SK-N-SH (cell line): ENCODE results near the gene LRRC75A. TPM values are rescaled to one million over a fixed set of nuclear protein-coding genes. Genes with fewer than 3 reads are reported as not detected.
A peak's percentile ranks its signal among the peaks of the same experiment; 100 is the strongest.

Source experiments
- CTCF ChIA-PET: fragments of 300-600, 350-600 bp; formaldehyde crosslinking; extraction: SDS; loops from one replicate; lab custom pipeline; 2021; lab: Yijun Ruan, JAX
- POLR2A ChIA-PET: fragments of 350-600 bp; sonication (Branson Sonifier 250); formaldehyde crosslinking; extraction: SDS; loops from one replicate; lab custom pipeline; 2020; ENCODE audit warnings: antibody characterized with exemption, inconsistent platforms; lab: Yijun Ruan, JAX
- DNase-seq: peaks from one replicate; pipeline ENCODE4 v3.0.0; 2012
- H2AFZ ChIP-seq: fragments of 200-600 bp; sonication (generic); 2 replicates; pipeline ENCODE4 v1.8.1; 2016; ENCODE audit warnings: antibody characterized with exemption, mild to moderate bottlenecking, low read depth
- H3F3A ChIP-seq: fragments of 200-600 bp; sonication (generic); replicated peaks from 2 replicates; pipeline ENCODE3; 2016; ENCODE audit warnings: antibody characterized with exemption, mild to moderate bottlenecking; ENCODE audit not compliant: insufficient read depth
- H3K27ac ChIP-seq, 2 experiments: fragments of 200-500 bp in 1 of 2; fragments of 200-600 bp in 1 of 2; sonication (Bioruptor generic) in 1 of 2; sonication (generic), shearing (Covaris generic) in 1 of 2; 2 replicates each; pipeline versions ENCODE4 v1.5.1 to v1.6.1; 2014 to 2016; ENCODE audit warnings: low read depth in 2 of 2, inconsistent platforms in 1 of 2, low read length in 1 of 2, mild to moderate bottlenecking in 1 of 2, mixed read lengths in 1 of 2
- H3K27me3 ChIP-seq: fragments of 200-600 bp; sonication (generic), shearing (Covaris generic); 2 replicates; pipeline ENCODE4 v1.6.1; 2016; ENCODE audit warnings: mixed run types; ENCODE audit not compliant: insufficient read depth
- H3K36me3 ChIP-seq, 2 experiments: fragments of 200-500 bp in 1 of 2; fragments of 200-600 bp in 1 of 2; sonication (Bioruptor generic) in 1 of 2; sonication (generic) in 1 of 2; replicated peaks in 1 of 2; 2 replicates each; pipeline versions ENCODE3 to v1.5.1; 2014 to 2016; ENCODE audit warnings: low read length in 1 of 2, mild to moderate bottlenecking in 1 of 2; ENCODE audit not compliant: insufficient read depth in 2 of 2, control insufficient read depth in 1 of 2
- H3K4me1 ChIP-seq, 2 experiments: fragments of 200-500 bp in 1 of 2; fragments of 200-600 bp in 1 of 2; sonication (Bioruptor generic) in 1 of 2; sonication (generic), shearing (Covaris generic) in 1 of 2; 2 replicates each; pipeline versions ENCODE4 v1.5.1 to v1.6.1; 2014 to 2016; ENCODE audit warnings: low read depth in 1 of 2, low read length in 1 of 2, mixed run types in 1 of 2; ENCODE audit not compliant: insufficient read depth in 2 of 2, control insufficient read depth in 1 of 2
- H3K4me2 ChIP-seq: fragments of 200-600 bp; sonication (generic), shearing (Covaris generic); 2 replicates; pipeline ENCODE4 v1.6.1; 2017; ENCODE audit warnings: mixed run types
- H3K4me3 ChIP-seq, 2 experiments: fragments of 200-500 bp in 1 of 2; fragments of 200-600 bp in 1 of 2; sonication (Bioruptor generic) in 1 of 2; sonication (generic), shearing (Covaris generic) in 1 of 2; 2 replicates each; pipeline versions ENCODE4 v1.5.1 to v1.8.1; 2014 to 2016; ENCODE audit warnings: low read depth in 2 of 2, inconsistent platforms in 1 of 2, low read length in 1 of 2, mild to moderate bottlenecking in 1 of 2, mixed read lengths in 1 of 2, moderate library complexity in 1 of 2
- H3K79me2 ChIP-seq: fragments of 200-600 bp; sonication (generic); 2 replicates; pipeline ENCODE4 v1.8.1; 2017; ENCODE audit warnings: mild to moderate bottlenecking; ENCODE audit not compliant: insufficient read depth
- H3K9ac ChIP-seq: fragments of 200-600 bp; sonication (generic); 2 replicates; pipeline ENCODE4 v1.6.1; 2017; ENCODE audit warnings: mixed run types
- H3K9me2 ChIP-seq: fragments of 200-600 bp; sonication (generic); 2 replicates; pipeline ENCODE4 v1.6.1; 2017; ENCODE audit warnings: mixed run types
- H3K9me3 ChIP-seq: fragments of 200-600 bp; sonication (generic); 2 replicates; pipeline ENCODE4 v1.6.1; 2017; ENCODE audit warnings: mixed run types, mild to moderate bottlenecking, moderate library complexity
- H4K20me1 ChIP-seq: fragments of 200-600 bp; sonication (generic); 2 replicates; pipeline ENCODE4 v1.6.1; 2017; ENCODE audit warnings: mild to moderate bottlenecking, mixed run types; ENCODE audit not compliant: insufficient read depth
- ELF1 ChIP-seq: IDR thresholded peaks from 2 replicates; pipeline ENCODE4 v1.4.0; 2012
- EZH2phosphoT487 ChIP-seq: fragments of 200-600 bp; sonication (generic); IDR thresholded peaks from 2 replicates; pipeline ENCODE4 v1.6.1; 2017; ENCODE audit warnings: low read depth, mixed run types, mild to moderate bottlenecking, antibody characterized with exemption, moderate library complexity, borderline replicate concordance
- FOSL2 ChIP-seq: IDR thresholded peaks from 2 replicates; pipeline ENCODE4 v1.4.0; 2012; ENCODE audit warnings: low read depth, mild to moderate bottlenecking, moderate library complexity, borderline replicate concordance
- FOXJ3 ChIP-seq: sonication (generic); formaldehyde crosslinking; IDR thresholded peaks from 2 replicates; pipeline ENCODE4 v1.5.1; 2020; ENCODE audit warnings: mild to moderate bottlenecking, missing genetic modification reagents
- MAX ChIP-seq: IDR thresholded peaks from 2 replicates; pipeline ENCODE4 v1.4.0; 2012; ENCODE audit warnings: low read depth
- MEF2A ChIP-seq: IDR thresholded peaks from 2 replicates; pipeline ENCODE4 v1.4.0; 2012; ENCODE audit warnings: low read depth, borderline replicate concordance
- POLR2AphosphoS5 ChIP-seq: IDR thresholded peaks from 2 replicates; pipeline ENCODE4 v1.6.1; 2012; ENCODE audit warnings: low read depth, low read length
- RFX5 ChIP-seq: IDR thresholded peaks from 2 replicates; pipeline ENCODE4 v1.6.1; 2012; ENCODE audit warnings: mild to moderate bottlenecking, improper control_type of control experiment, low read length
- SIN3A ChIP-seq: IDR thresholded peaks from 2 replicates; pipeline ENCODE4 v1.6.1; 2012; ENCODE audit warnings: low read depth, mild to moderate bottlenecking, low read length, moderate library complexity, borderline replicate concordance
- SMC3 ChIP-seq: IDR thresholded peaks from 2 replicates; pipeline ENCODE4 v1.6.1; 2012; ENCODE audit warnings: low read depth, low read length, improper control_type of control experiment
- TAF1 ChIP-seq: IDR thresholded peaks from 2 replicates; pipeline ENCODE4 v1.6.1; 2012; ENCODE audit warnings: low read depth, mild to moderate bottlenecking, low read length, moderate library complexity, borderline replicate concordance
- TCF12 ChIP-seq: IDR thresholded peaks from 2 replicates; pipeline ENCODE4 v1.4.0; 2012
- USF2 ChIP-seq: fragments of 150-350 bp; IDR thresholded peaks from 2 replicates; pipeline ENCODE4 v1.6.1; 2017; ENCODE audit warnings: antibody characterized with exemption, low read length, low read depth, borderline replicate concordance
- WGBS: methylation state at CpG from one replicate; pipeline ENCODE4 v1.1.6; 2017; ENCODE audit warnings: low lambda C conversion rate; 5-methylcytosine and 5-hydroxymethylcytosine counted together
- polyA plus RNA-seq, 3 experiments: library from polyadenylated mRNA; depleted of rRNA; stranded (reverse); fragments of >200 nt; gene quantifications; 2 replicates each; pipeline ENCODE4 v1.2.3, GENCODE V29; 2012
- TF ChIP-seq, protein P1 (sequence below): fragments of 200-600 bp; sonication (generic); IDR thresholded peaks from 2 replicates; pipeline ENCODE4 v1.6.1; 2017; ENCODE audit warnings: antibody characterized with exemption, mild to moderate bottlenecking, moderate library complexity
- TF ChIP-seq, protein P2 (sequence below): fragments of 150-350 bp; IDR thresholded peaks from 2 replicates; pipeline ENCODE4 v1.6.1; 2016; ENCODE audit warnings: mild to moderate bottlenecking, low read depth, low read length
- TF ChIP-seq, protein P3 (sequence below): IDR thresholded peaks from 2 replicates; pipeline ENCODE4 v1.4.0; 2012; ENCODE audit warnings: low read depth, borderline replicate concordance
- TF ChIP-seq, protein P4 (sequence below): IDR thresholded peaks from 2 replicates; pipeline ENCODE4 v1.6.1; 2012; ENCODE audit warnings: mild to moderate bottlenecking, low read depth, low read length, moderate library complexity

Gene LRRC75A
- polyA plus RNA-seq, 1 of the 3 experiments (the other 2 are of a cell fraction): 1.2 TPM

DNA sequence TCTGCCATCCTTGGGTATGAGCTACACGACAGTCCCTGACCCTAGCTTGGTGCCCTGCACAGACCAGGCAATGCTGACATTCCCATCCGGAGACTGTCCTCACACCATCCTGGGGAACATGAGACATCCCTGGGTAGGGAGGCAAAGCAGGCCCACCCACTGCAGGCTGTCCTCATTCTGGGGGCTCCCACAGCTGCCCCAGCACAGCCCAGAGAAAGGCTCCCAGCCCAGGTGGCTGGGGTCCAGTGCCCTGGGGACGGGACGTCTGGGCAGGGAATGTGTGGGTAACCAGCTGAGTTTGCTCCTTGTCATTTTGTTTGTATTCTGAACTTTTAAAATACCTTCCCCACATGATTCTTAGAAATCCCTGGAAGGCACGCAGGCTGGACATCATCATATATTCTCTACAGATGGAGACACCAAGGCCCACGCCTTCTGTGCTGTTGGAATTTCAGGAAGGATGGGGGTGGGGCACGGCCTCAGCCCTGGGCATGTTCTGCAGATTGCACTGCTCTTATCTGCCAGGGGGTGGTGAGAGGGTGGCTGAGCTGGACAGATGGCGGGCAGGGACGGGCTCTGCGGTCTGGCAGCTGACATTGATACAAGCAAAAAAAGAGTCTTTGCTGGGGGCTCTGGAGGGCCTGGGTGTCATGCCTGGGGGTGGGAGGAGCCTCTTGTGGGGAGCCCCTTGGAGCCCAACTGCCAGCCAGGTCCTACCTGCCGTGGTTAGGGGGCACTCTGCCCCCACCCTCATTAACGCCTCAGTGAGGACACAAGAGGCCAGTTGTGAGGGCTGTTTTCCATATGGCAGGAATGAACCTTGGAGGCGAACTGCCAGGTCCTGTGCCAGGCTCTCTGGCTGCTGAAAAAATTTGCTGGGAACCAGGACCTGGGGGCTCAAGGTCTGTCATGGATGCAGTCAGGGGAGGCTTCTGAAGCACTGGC is 28.4 kb downstream of the LRRC75A start (continued):
- TF ChIP-seq, protein P1, sequence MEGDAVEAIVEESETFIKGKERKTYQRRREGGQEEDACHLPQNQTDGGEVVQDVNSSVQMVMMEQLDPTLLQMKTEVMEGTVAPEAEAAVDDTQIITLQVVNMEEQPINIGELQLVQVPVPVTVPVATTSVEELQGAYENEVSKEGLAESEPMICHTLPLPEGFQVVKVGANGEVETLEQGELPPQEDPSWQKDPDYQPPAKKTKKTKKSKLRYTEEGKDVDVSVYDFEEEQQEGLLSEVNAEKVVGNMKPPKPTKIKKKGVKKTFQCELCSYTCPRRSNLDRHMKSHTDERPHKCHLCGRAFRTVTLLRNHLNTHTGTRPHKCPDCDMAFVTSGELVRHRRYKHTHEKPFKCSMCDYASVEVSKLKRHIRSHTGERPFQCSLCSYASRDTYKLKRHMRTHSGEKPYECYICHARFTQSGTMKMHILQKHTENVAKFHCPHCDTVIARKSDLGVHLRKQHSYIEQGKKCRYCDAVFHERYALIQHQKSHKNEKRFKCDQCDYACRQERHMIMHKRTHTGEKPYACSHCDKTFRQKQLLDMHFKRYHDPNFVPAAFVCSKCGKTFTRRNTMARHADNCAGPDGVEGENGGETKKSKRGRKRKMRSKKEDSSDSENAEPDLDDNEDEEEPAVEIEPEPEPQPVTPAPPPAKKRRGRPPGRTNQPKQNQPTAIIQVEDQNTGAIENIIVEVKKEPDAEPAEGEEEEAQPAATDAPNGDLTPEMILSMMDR: peak; percentile 42
- TF ChIP-seq TCF12 (peak; percentile 76), EZH2phosphoT487 (no peak), TAF1 (no peak), ELF1 (no peak), MEF2A (no peak), USF2 (no peak), SIN3A (peak; percentile 39; the same call in 1 of the 2 replicates), FOSL2 (no peak), POLR2AphosphoS5 (no peak)
- TF ChIP-seq, protein P2, sequence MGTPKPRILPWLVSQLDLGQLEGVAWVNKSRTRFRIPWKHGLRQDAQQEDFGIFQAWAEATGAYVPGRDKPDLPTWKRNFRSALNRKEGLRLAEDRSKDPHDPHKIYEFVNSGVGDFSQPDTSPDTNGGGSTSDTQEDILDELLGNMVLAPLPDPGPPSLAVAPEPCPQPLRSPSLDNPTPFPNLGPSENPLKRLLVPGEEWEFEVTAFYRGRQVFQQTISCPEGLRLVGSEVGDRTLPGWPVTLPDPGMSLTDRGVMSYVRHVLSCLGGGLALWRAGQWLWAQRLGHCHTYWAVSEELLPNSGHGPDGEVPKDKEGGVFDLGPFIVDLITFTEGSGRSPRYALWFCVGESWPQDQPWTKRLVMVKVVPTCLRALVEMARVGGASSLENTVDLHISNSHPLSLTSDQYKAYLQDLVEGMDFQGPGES: no peak

- no peak for DNase-seq
- Histone ChIP-seq H4K20me1 (no peaks in the 10 kb centered on the region), H3K9ac (no peak overlapping the region), H2AFZ (no peak overlapping the region), H3F3A (no peaks in the 10 kb centered on the region), H3K9me2 (no peaks in the 10 kb centered on the region), H3K9me3 (no peaks in the 10 kb centered on the region), H3K27ac (peak overlapping the region in 1 of 2 experiments; percentile 88; a peak in 2 of 4 replicates), H3K4me2 (no peak overlapping the region), H3K4me1 (peaks cover 0 to 38% of the 10 kb centered on the region in 2 experiments; a peak in 1 of 4 replicates), H3K79me2 (no peaks in the 10 kb centered on the region), H3K27me3 (no peaks in the 10 kb centered on the region), H3K36me3 (no peaks in the 10 kb centered on the region), H3K4me3 (no peak overlapping the region)
- 86% methylated on average over 15 of the region's 20 CpGs for WGBS
- ChIA-PET CTCF (interaction anchor here (0.7 to 33.7 kb wide), 12 partner anchors 8 to 127 kb away, joined by 3 to 746 read pairs (median 4); no protein-coding TSS in a partner anchor), POLR2A (interaction anchor here (1.2 to 2.1 kb wide), 3 partner anchors 13 to 82 kb away, joined by 3 to 8 read pairs (median 3); partner anchors contain the start of gene UBB)
- TF ChIP-seq, protein P2: no peak
- TF ChIP-seq, protein P3, sequence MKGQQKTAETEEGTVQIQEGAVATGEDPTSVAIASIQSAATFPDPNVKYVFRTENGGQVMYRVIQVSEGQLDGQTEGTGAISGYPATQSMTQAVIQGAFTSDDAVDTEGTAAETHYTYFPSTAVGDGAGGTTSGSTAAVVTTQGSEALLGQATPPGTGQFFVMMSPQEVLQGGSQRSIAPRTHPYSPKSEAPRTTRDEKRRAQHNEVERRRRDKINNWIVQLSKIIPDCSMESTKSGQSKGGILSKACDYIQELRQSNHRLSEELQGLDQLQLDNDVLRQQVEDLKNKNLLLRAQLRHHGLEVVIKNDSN: no peak
- TF ChIP-seq MEF2A: no peak
- no peak for TF ChIP-seq MAX
- no peak for TF ChIP-seq FOXJ3
- TF ChIP-seq, protein P4, sequence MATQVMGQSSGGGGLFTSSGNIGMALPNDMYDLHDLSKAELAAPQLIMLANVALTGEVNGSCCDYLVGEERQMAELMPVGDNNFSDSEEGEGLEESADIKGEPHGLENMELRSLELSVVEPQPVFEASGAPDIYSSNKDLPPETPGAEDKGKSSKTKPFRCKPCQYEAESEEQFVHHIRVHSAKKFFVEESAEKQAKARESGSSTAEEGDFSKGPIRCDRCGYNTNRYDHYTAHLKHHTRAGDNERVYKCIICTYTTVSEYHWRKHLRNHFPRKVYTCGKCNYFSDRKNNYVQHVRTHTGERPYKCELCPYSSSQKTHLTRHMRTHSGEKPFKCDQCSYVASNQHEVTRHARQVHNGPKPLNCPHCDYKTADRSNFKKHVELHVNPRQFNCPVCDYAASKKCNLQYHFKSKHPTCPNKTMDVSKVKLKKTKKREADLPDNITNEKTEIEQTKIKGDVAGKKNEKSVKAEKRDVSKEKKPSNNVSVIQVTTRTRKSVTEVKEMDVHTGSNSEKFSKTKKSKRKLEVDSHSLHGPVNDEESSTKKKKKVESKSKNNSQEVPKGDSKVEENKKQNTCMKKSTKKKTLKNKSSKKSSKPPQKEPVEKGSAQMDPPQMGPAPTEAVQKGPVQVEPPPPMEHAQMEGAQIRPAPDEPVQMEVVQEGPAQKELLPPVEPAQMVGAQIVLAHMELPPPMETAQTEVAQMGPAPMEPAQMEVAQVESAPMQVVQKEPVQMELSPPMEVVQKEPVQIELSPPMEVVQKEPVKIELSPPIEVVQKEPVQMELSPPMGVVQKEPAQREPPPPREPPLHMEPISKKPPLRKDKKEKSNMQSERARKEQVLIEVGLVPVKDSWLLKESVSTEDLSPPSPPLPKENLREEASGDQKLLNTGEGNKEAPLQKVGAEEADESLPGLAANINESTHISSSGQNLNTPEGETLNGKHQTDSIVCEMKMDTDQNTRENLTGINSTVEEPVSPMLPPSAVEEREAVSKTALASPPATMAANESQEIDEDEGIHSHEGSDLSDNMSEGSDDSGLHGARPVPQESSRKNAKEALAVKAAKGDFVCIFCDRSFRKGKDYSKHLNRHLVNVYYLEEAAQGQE: no peak
- TF ChIP-seq RFX5: no peak
- no peak for TF ChIP-seq SMC3
Measured at GRCh38 chr17:16462070-16462864, 29.7 kb downstream of the LRRC75A start.
